Tongue (tissue), 2 donors: Measurements from ENCODE around the gene CCDC154. TPM values are rescaled to one million over a fixed set of nuclear protein-coding genes. Genes with fewer than 3 reads are reported as not detected.
"Not testable (repeated sequence)": the region's sequence is repeated elsewhere in the genome, so short reads cannot be mapped to it uniquely, and the experiment has no call there.

Experiments
- DNase-seq: peaks from one replicate; pipeline ENCODE4 v3.0.0-alpha.2; 2015
- total RNA-seq: library from RNA; depleted of rRNA; stranded (reverse); fragments of >200 nt; gene quantifications from one replicate; pipeline ENCODE4 v1.2.3, GENCODE V29; 2014

Gene CCDC154, protein sequence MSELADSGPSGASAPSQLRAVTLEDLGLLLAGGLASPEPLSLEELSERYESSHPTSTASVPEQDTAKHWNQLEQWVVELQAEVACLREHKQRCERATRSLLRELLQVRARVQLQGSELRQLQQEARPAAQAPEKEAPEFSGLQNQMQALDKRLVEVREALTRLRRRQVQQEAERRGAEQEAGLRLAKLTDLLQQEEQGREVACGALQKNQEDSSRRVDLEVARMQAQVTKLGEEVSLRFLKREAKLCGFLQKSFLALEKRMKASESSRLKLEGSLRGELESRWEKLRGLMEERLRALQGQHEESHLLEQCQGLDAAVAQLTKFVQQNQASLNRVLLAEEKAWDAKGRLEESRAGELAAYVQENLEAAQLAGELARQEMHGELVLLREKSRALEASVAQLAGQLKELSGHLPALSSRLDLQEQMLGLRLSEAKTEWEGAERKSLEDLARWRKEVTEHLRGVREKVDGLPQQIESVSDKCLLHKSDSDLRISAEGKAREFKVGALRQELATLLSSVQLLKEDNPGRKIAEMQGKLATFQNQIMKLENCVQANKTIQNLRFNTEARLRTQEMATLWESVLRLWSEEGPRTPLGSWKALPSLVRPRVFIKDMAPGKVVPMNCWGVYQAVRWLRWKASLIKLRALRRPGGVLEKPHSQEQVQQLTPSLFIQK
- total RNA-seq: 0.51 TPM

DNA sequence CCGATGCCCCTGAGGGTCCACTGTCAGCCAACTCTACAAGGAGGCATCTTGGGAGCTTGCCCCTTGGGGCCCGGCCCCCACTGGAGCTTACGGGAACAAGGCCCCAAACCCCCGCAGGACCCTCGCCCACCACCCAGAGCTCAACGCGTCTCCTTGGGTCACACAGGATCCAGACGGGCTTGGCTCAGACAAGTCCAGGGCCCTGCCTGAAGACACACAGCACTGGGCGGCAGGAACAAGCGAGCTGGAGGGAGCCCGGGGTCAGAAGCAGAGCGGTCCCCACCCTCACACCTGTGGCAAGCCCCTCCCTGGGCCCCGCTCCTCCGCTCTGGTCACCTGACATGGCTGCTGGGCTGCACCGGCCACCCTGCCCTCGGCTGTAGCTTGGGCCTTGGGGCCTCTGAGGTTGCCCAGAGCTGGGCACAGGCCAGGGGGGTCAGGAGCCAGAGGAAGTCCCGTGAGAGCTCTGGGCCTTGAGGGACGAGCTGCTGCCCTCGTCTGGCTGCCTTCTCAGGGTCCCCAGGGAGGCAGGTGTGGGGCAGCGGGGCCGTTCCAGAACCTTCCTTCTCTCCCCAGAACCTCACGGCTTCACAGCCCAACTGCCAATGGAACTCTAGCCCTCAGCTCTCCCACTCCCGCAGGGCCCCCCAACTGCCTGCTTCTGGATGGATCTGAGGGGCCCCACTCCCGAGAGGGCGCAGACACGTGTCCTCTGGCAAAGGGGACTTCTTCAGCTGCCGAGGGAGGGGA, at the start of gene CCDC154:
Gene CCDC154 (minus strand): TSS at position 577 of the 750 bp plus-strand sequence. CDS start 234 bp downstream, at position 343.
- DNase-seq: no peak

DNA sequence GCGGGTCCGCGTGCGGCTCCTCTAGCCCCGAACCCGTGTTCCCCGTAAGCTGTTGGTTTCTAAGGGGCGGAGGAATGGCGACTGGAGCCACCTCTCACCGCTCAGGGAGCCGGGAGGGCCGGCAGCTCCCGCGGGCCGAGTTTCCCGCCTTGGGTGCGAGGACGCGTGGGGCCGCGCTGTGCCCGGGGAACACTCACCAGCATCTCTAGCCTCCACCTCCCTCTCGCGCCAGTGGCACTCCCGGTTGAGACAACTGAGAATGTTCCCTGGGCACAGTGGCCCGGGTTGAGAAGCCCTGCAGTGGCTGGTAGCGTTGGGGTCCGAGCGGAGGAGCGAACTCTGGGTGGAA, 49.4 kb upstream of the CCDC154 start:
- no peak for DNase-seq

DNA sequence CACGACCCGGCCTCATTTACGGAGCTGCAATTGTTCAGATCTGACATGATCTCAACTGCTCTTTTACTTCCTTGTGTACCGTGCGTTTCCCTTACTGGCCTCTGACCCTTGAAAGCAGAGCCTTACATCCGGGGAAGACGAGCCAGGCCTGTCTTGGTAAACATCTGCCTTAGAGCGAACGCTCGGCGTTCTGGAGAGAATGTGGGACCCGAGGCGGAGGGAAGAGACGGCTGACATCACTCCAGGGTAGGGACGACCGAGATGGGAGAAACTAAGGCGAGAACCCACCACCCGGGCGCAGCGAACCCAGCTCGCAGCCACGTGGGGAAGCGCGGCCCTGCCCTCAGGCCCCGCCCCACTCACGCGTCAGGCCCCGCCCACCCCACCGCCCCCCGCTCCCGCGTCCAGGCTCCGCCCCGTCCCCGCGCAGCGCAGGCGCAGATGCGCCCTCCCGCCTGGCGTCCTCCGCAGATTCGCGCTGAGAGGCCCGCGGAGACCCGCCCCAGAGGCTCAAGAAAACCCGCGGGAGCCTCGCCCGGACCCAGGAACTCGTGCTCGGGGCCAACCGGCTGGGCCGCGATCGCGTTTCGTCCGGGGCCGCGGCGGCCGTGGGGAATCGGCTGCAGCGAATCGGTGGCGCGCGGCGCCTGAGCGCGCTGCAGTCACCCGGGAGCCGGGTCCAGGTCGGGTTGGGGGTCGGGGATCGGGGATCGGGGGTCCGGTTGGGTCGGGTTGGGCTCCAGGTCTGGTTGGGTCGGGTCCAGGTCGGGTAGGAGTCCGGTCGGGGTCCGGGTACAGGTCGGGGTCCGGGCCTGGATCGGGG, 48.8 kb upstream of the CCDC154 start, which contains the start of gene TELO2:
Gene TELO2 (plus strand): TSS at position 438 of the 823 bp plus-strand sequence. CDS start 922 bp downstream, outside the sequence.
- DNase-seq: peak; percentile 92

DNA sequence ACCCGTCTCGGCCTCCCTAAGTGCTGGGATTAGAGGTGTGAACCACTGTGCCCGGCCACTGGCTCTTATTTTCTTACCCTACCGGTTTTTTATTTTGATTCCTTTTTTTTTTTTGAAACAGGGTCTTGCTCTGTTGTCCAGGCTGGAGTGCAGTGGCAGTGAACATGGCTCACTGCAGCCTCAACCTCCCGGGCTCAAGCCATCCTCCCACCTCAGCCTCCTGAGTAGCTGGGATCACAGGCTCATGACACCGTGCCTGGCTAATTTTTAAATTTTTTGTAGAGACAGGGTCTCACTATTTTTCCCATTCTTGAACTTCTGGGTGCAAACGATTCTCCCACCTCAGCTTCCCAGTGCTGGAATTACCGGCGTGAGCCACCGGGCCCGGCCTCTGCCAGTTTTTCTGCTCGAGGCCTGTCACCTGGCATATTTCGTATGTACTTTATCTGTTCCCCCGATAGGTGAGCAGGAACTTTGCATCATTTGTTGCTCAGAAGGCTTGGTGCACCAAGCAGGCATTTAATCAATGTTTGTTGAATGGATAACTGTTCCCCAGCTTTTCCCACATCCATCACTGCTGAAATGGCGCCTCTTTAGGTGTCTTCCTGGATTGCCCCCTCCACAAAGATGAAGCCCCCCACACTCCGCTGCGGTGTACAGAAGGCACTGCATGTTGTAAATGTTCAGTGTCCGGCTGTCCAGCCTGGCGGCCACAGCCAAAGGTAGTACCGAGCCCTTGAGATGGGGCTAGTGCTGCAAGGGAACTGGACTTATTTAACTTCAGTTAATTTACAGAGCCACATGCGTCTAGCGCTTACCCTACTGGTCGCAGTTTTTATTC, 47.9 kb upstream of the CCDC154 start:
- DNase-seq: no peak

DNA sequence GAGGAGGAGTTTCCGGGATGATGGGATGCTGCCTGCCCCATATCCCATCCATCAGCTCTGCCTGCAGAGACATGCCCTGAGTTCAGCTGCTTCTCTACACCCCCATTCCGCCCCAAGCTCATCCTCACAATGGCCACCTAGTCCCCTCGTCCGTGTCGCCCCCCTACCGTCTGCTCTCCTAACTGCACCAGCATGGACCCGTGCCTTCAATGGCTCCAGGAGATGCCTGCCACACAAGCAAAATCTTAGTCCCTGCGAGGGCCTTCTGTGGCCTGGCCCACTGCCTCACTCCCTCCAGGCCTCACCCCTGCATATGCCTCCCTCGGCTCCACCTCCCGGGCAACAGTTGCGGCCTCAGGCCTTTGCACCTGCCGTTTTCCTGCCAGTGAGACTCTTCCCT, 47.0 kb upstream of the CCDC154 start:
- DNase-seq: no peak

DNA sequence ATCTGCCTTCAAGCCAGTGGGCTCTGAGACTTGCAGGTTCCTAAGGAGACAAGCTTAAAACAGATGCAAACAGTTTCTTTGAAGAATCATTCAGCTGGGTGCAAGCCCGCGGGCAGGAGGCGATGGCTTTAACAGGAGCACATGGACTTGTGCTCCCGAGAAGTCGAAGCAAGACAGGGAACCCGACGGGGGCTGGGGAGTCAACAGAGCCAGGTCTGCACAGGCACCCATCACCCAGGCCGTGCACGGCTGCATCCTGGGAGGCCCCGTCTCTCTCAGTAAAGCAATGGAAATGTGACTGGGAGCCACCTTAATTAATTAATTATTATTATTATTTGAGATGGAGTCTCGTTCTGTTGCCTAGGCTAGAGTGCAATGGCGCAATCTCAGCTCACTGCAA, 44.7 kb upstream of the CCDC154 start:
- DNase-seq: no peak

DNA sequence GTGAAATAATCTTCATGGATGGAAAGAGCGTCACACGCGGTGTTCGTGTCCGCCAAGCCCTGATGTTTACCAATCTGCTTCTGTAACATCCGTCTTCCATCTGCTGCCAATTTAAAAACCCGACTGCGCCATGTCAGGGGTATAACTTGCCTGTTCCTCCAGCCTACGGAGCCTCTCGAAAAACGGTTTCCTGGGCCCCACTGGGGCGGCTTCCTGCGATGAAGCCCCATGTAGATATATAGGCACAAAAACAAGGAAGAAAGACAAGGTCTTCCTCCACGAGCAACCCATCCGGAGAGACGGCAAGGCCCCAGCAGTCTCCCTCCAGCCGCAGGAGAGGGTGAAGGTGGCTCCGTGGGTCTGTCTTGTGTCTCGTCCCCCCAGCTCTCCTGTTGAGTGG, 44.3 kb upstream of the CCDC154 start, which contains the start of gene PTX4:
Gene PTX4 (minus strand): TSS at position 326 of the 400 bp plus-strand sequence. CDS start 35 bp downstream, at position 291.
- DNase-seq: no peak

DNA sequence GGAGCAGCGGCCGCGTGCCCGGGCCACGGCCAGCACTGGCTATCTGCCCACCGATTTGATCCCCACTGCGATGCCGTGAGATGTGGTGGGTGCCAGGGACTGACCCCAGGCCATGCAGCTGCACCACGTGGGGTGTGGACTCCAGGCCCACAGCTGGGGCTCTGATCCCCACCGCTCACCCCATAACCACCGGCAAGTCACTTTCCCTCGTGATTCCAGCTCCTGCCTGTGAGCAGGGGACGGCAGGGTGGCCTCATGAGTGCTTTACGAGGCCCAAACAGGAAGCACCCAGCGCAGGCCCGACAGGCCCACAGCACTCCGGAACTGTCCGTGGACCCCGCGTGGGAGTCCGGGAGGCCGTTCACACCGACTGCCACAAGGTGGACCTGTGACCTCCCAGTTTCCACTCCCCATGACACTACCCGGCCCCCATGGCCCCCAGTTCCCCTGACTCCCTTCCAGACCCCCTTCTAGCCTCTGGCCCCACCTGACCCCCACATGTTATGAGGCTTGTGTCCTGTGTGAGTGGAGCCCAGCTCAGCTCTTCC, 43.8 kb upstream of the CCDC154 start:
- DNase-seq: no peak

DNA sequence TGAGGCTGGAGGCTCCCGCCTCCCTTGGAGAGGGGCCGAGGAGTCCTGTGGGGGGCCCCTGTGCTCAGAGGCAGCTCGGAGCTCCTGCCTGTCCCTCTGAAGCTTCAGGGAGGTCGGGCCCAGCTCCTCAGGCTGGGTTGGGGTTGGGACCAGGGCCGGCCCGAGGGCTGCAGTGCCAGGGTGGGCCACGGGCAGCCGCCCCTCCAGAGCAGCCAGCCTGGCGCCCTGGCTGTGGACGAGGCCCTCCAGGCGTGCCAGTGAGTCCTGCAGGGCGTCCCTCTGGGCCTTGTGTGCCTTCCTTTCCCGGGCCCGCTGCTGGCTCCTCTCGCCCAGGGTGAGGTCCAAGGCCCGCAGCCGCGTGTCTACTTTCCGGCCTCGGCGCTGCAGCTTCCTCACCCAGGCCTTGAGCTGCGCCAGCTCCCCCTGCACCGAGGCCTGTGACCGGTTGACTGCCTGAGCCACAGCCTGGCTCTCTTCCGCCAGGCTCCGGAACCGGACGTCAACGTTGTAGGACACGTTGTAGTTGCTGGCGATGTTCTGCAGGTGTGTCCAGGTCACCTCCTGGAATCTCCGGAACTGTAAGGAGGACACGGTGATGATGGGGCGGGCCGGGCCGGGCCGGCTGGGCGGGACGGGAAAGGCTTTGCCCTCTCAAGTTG, 43.2 kb upstream of the CCDC154 start:
- DNase-seq: no peak

DNA sequence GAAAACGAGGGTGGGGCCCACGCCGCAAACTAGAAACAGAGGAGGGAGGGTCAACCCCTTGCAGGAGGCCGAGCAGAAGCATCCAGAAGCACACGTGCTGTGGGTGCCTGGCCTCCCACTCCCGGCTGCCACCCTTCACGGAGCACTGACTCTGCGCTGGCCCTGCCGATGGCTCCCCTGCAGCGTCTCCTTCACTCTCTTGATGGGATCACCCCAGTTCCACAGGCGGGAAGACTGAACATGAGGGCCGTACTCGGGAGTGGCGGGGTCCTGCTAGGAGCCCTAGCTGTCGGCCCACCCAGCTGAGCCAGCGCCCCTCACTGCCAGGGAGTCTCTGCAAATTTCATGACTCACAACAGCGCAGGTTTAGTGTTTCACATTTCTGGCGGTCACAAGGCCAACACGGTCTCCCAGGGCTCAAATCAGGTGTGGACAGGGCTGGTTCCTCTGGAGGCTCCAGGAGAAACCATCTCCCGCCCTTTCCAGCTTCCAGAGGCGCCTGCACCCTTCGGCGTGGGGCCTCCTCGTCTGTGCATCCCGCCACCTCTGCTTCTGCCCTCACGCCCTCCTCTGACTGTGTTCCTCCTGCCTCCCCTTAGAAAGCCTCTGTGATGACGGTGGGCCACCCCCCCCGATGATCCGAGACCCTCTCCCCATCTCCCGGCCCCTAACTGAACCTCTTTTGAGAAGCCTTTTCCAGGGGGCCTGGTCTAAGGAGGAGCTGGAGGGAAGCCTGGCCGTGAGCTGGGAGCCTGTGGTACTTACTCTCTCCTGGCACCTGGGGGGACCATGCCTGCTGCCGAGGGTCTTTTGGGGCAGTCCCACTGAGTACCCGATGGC, 42.4 kb upstream of the CCDC154 start:
- no peak for DNase-seq

DNA sequence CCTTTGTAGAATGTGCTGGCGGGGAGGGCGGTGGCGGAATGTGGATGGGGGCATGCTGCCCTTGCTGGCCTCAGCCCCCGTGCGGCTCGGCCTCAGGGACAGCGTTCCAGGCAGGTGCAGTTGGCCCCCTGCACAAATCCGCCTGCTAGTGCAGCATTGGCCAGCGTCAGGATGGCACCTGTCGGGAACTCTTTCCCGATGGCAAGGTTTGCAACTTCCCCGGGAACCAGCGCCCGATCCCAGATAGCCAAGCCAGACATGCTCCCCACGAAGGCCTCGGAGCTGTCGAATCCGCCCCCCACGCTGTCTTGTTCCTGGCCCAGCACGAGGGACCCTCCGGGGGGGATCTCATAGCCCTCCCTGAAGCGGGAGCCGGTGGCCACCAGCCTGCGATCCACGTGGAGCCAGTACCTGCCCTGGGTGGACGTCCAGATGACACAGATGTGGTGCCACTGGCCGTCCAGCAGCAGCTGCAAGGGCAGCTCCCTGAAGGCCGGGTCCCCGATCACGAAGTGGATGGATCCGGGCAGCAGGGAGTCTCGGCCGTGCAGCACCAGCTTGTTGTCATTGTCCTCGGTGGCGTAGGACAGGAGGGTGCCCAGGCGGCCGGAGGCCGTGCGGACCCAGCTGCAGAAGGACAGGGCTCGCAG, 41.6 kb upstream of the CCDC154 start:
- no peak for DNase-seq

DNA sequence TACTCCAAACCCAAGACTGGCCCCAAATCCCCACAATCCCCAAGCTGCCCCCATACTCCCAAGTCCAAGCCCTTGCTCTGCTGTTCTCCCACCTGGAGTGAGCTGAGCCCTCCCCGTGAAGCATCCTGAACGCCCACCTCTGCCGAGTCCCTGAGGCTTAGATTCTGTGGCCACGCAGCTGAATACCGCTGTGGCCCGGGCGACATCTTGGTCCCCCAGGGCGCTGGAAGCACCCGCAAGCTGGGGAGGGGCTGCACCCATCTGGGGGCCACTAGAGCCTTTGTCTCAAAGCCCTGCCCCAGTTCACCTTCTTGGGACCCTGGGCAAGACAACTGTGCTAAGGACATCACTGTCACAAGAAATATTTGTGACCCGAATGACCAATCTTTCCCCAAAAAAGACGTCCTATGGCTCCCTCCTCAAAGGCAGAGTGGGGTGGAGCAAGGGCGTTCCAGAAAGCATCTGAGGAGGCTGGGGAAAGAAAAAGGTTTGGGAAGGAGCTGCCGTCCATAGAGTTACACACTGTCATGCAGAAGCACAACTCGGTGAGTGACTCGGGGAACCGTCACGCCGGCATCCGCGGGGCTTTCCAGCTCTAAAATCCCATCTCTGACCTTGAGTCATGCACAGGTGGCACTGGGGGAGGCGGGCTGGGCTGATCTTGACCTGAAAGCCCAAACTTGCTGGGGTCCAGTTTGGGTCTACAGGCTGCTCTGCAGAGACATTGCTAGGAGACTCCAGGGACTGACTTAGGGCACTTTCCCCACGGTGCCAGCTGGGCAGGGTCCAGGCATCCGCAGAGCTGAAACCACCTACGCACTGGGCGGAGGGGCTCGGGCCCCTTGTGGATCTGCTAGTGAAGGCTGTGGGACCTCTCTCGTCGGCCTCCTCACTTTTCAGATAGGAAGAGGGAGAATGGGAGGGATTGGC, 37.8 kb upstream of the CCDC154 start:
- no peak for DNase-seq

DNA sequence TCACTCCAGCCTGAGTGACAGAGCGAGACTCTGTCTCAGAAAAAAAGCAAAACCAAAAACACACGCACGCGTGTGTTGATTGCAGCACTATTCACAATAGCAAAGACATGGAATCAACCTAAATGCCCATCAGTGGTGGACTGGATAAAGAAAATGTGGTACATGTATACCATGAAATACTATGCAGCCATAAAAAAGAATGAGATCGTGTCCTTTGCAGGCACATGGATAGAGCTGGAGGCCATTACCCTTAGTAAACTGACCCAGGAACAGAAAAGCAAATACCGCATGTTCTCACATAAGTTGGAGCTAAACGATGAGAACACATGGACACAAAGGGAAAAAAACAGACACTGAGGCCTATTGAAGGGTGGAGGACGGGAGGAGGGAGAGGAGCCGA, 34.6 kb upstream of the CCDC154 start:
- DNase-seq: not testable (repeated sequence)

DNA sequence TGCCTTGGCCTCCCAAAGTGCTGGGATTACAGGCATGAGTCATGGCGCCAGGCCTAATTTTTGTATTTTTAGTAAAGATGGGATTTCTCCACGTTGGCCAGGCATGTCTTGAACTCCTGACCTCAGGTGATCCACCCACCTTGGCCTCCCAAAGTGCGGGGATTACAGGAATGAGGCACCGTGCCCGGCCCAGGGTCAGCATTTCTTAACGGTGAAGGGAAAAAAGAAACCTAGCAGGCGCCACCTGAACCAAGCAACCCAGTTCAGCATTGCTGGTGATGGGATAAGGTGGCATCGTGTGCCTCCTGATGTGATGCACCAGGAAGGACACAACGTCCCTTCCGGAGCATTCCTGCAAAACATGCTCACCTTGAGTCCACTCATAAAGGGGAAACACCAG, 32.7 kb upstream of the CCDC154 start:
- no peak for DNase-seq

DNA sequence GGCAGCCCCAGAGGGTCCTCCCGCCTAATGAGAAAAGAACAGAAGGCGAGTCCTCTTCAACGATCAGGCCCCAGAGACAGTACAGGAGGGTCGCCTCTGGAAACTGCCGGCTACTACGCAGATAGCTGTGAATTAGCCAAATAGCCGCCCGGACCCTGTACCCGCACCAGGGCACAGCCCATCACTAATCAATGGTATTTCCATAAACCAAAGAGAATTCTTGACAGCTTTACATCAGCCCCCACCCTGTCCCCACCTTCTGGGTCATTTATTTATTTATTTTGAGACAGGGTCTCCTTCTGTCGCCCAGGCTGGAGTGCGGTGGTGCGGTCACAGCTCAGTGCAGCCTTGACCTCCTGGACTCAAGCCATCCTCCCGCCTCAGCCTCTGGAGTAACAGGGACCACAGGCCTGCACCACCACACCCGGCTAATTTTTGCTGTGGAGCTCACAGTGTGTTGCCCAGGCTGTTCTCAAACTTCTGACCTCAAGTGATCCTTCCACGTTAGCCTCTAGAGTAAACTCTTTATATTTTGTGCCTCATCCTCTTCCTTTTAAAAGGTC, 31.3 kb upstream of the CCDC154 start:
- DNase-seq: no peak

DNA sequence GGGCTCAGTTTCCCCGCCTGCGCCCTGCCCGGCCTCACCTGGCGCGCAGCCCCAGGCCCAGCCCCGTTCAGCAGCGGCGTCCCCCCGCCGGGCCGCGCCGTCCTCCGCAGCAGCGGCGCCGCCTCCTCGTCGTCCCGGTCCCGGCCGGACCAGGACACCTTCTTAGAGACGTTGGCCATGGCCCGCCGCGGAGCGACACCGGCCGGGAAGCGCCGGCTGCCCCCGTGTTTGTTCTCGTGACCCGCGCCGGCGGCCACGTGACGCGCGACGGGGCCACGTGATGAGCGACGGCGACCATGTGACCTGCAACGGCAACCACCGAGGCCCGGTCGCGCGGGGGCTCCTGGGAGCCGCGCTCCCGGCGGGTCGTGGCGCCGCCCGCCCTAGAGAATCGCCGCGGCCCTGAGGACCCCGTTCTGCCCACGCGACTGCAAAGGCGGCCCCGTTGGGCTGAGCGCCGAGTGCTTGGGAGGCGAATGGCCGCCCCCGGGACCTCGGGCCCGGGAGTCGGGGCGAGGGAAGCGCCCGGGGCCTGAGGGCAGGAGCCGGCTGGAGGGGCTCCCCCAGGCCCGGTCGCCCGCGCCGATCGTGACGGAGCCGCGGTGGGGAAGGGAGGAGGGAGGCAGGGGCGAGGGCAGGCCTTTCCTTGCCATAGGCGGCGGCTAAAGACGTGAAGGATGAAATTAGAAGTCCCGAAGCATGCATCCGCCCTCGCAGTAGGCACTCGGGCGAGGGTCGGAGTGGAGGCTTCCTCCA, 30.6 kb upstream of the CCDC154 start, which contains the start of gene CLCN7:
Gene CLCN7 (minus strand): TSS at position 233 of the 756 bp plus-strand sequence. CDS start 54 bp downstream, at position 179.
- peak; percentile 91 for DNase-seq
